Left lung (tissue), 10 donors: ENCODE measurements around the gene FAXDC2. TPM values are rescaled to one million over a fixed set of nuclear protein-coding genes. Genes with fewer than 3 reads are reported as not detected.

Source experiments
- ATAC-seq: fragments of 200-7000 bp; cut with Tn5 transposase; one replicate; pipeline ENCODE4 v1.9.1; 2020; ENCODE audit warnings: moderate library complexity
- DNase-seq, 4 donors: peaks; one replicate each; pipeline ENCODE4 v3.0.0-alpha.2; 2013 to 2020
- H3K27ac ChIP-seq, 2 donors: fragments of 200-600 bp; sonication (generic) in 1 of 2; one replicate each; pipeline versions ENCODE4 v1.5.0 to v1.8.0; 2020 to 2021
- H3K27me3 ChIP-seq, 2 donors: fragments of 200-600 bp; sonication (generic) in 1 of 2; one replicate each; pipeline versions ENCODE4 v1.5.0 to v1.8.0; 2020 to 2021
- H3K36me3 ChIP-seq, 2 donors: fragments of 200-600 bp; sonication (generic) in 1 of 2; one replicate each; pipeline versions ENCODE4 v1.5.0 to v1.8.0; 2020 to 2021
- H3K4me1 ChIP-seq, 2 donors: fragments of 200-600 bp; one replicate each; pipeline ENCODE4 v1.8.0; 2021
- H3K4me3 ChIP-seq, 2 donors: fragments of 200-600 bp; sonication (generic) in 1 of 2; one replicate each; pipeline versions ENCODE4 v1.5.0 to v1.8.0; 2020 to 2021; ENCODE audit warnings: mild to moderate bottlenecking in 1 of 2
- H3K9me3 ChIP-seq, 2 donors: fragments of 200-600 bp; sonication (generic) in 1 of 2; one replicate each; pipeline versions ENCODE4 v1.5.0 to v1.8.0; 2020 to 2021
- CTCF ChIP-seq, 2 donors: fragments of 200-600 bp; sonication (generic) in 1 of 2; IDR thresholded peaks; one replicate each; pipeline versions ENCODE4 v1.5.0 to v1.8.0; 2021; ENCODE audit warnings: antibody characterized with exemption in 2 of 2
- intact Hi-C, 2 donors: fragments of 100-400 bp; cut with DNase I; formaldehyde crosslinking; loops; one replicate each; pipeline versions ENCODE4 v1.11.2 to v1.14.2; 2022
- polyA plus RNA-seq, 6 donors: library from polyadenylated mRNA; unstranded; fragments of 120-200 nt; gene quantifications; one replicate each; pipeline ENCODE4 v1.2.1, GENCODE V29; 2013; ENCODE audit not compliant: insufficient read length in 6 of 6
- total RNA-seq, 2 donors: library from RNA; stranded (reverse); fragmentation: NEBNext Ultra II Directional; extraction: Animal tissue kit (Norgen Biotek cat#: 25700); gene quantifications; one replicate each; pipeline ENCODE4 v1.2.1, GENCODE V29; 2021
- donor health status: DM: no; HTN: yes; CAD: no.
- donor health status: DM: no; HTN: no; CAD: no.

FAXDC2 gene
- total and polyA plus RNA-seq, 8 donors, result 17.9 to 55.3 (median 37.0) TPM

GRCh38 chr5:154782812-154783592, 67.4 kb downstream of the FAXDC2 start:
- Histone ChIP-seq H3K9me3 (no peaks in the 10 kb centered on the region), H3K4me1 (peaks cover 11 to 81% of the 10 kb centered on the region in 2 donors), H3K27ac (no peak overlapping the region), H3K36me3 (no peaks in the 10 kb centered on the region), H3K27me3 (no peaks in the 10 kb centered on the region), H3K4me3 (no peak overlapping the region)
- TF ChIP-seq CTCF (IDR thresholded peaks at IDR 0.05), result no peak
- ATAC-seq, result peak; percentile 11
- no peak for DNase-seq
- intact Hi-C loops, result no loop called here

GRCh38 chr5:154782326-154782725, 68.1 kb downstream of the FAXDC2 start:
- intact Hi-C loops, result no loop called here

DNA sequence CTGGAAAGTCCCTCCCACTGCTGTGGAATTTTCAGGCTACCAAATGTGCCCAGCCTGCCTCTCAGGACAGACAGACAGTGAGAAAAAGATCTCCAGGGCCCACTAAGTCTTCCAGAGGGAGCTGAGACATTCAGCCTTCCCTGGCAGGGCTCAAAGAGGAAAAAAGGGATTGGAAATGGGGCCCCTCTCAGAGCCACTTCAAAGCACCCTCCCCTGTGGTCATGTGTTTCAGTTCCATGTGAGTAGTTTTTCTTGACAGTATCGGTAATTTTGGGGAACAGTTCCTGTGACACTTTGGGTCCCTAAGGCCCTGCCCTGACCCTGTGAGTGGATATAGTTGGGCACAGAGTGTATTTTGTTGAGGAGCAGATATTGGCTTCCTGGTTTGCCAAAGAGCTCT, 70.3 kb downstream of the FAXDC2 start:
- intact Hi-C loops, result no loop called here
- Histone ChIP-seq H3K9me3 (no peaks in the 10 kb centered on the region), H3K4me1 (peaks cover 11 to 70% of the 10 kb centered on the region in 2 donors), H3K4me3 (no peak overlapping the region), H3K27ac (no peak overlapping the region), H3K27me3 (no peaks in the 10 kb centered on the region), H3K36me3 (no peaks in the 10 kb centered on the region)
- no peak for TF ChIP-seq CTCF (IDR thresholded peaks at IDR 0.05)
- no peak for ATAC-seq
- no peak for DNase-seq

More at GRCh38 chr5:154782326-154782725, 68.1 kb downstream of the FAXDC2 start:
- no peak overlapping the region for H3K4me3 ChIP-seq
- DNase-seq (no peak), ATAC-seq (peak; percentile 12)
- peaks cover 11 to 80% of the 10 kb centered on the region in 2 donors for H3K4me1 ChIP-seq
- H3K9me3 ChIP-seq, result no peaks in the 10 kb centered on the region
- no peak overlapping the region for H3K27ac ChIP-seq
- H3K27me3 ChIP-seq, result no peaks in the 10 kb centered on the region
- H3K36me3 ChIP-seq, result no peaks in the 10 kb centered on the region
- no peak for TF ChIP-seq CTCF (IDR thresholded peaks at IDR 0.05)

- Histone ChIP-seq H3K4me1 (peaks cover 11 to 67% of the 10 kb centered on the region in 2 donors), H3K36me3 (no peaks in the 10 kb centered on the region), H3K4me3 (no peak overlapping the region), H3K9me3 (no peaks in the 10 kb centered on the region), H3K27me3 (no peaks in the 10 kb centered on the region), H3K27ac (no peak overlapping the region)
- ATAC-seq (no peak), DNase-seq (no peak)
- no peak for TF ChIP-seq CTCF (IDR thresholded peaks at IDR 0.05)
- intact Hi-C loops, result no loop called here
Measured at GRCh38 chr5:154779105-154779504, 71.3 kb downstream of the FAXDC2 start.

GRCh38 chr5:154778534-154778933, 71.9 kb downstream of the FAXDC2 start:
- H3K27ac ChIP-seq, result no peak overlapping the region
- no peak for ATAC-seq
- H3K9me3 ChIP-seq, result no peaks in the 10 kb centered on the region
- peaks cover 6 to 65% of the 10 kb centered on the region in 2 donors for H3K4me1 ChIP-seq
- H3K27me3 ChIP-seq, result no peaks in the 10 kb centered on the region
- DNase-seq, result no peak
- TF ChIP-seq CTCF (IDR thresholded peaks at IDR 0.05), result no peak
- intact Hi-C loops, result no loop called here
- H3K4me3 ChIP-seq, result no peak overlapping the region
- no peaks in the 10 kb centered on the region for H3K36me3 ChIP-seq
